ENCODE data around the gene IFT80.
A peak's percentile ranks its signal among the peaks of the same experiment; 100 is the strongest.

IFT80 gene

DNA sequence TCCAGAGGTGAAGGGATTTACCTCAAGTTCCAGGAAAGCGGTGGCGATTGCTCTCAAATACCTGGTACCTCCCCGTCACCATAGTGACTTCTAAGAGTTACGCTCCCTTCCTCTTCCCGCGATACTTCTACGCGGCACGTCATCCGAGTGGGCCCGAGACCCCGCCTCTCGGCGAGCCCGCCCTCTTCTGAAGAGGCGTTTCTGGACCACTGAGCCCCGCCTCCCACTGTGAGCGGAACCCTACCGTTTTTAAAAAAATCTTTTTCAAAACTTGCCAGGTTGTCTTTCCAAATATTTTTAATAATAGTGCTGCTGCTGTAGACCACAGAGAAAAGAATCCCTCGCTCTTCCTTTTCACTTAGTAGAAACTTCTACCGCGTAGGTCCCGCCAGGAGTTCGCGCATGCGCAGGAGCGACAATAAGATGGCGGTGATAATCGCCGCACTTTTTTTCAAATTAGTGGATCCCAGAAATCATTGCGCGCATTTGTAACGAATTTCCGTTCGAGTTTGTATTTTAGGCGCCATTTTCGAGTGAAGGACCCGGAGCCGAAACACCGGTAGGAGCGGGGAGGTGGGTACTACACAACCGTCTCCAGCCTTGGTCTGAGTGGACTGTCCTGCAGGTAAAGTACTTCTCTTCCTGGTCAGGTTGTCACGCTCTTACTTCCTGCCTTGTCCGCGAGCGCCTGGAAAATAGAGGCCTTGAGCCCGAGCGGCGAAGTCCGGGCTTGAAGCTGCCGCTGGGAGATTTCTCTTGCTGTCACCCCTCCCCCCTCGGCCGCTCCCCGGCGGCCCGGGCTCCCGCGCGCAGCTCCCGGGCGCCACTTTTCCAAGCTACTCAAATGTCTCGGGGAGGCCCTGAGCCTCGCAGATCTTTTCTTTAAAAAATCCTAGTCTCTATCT is at the start of gene IFT80, which contains the start of gene SMC4:
IFT80 (minus strand) TSS at position 101 of the 905 bp plus-strand sequence. CDS start 14,625 bp downstream, outside the sequence.
SMC4 (plus strand) TSS at position 526 of the 905 bp plus-strand sequence. CDS start 1,177 bp downstream, outside the sequence.
- Histone ChIP-seq H3K9ac (ENCODE audit: low read length) (peak within 1 kb of the TSS; percentile 77), H3K27ac (ENCODE audit: low read depth, low read length) (peak within 1 kb of the TSS; percentile 90), H3K36me3 (ENCODE audit: insufficient read depth, low read length) (no peaks in the 10 kb centered on the region), H3K9me3 (ENCODE audit: low read length) (no peaks in the 10 kb centered on the region), H3K4me1 (ENCODE audit: insufficient read depth, low read length) (peaks cover 23% of the 10 kb centered on the region), H3K4me3 (ENCODE audit: low read depth in 1 of 2, low read length in 2 of 2) (peak within 1 kb of the TSS; percentile 82 to 96), H3K27me3 (ENCODE audit: control insufficient read depth in 1 of 2, insufficient read depth in 2 of 2, low read length in 2 of 2) (peaks cover 16 to 32% of the 10 kb centered on the region in 2 donors)

DNA sequence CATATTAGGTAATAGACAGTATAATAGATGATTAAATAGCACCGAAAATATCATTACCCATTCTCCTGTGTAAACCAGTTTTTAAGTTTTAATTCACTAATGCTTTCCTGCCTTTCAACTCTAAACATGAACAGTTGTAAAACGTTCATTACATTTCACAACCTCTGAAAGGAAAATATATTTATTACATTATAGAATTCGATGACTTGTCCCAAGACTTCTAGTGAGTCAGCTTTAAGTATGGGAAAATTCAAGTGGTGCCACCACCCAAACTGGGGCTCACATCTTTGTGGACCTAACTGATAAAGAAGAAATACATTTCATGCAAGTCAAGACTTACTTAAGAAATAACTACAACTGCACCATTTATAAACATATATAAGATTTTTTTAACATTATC is 48.5 kb upstream of the IFT80 start:
- no peak overlapping the region for H3K9ac ChIP-seq (ENCODE audit: low read length)

DNA sequence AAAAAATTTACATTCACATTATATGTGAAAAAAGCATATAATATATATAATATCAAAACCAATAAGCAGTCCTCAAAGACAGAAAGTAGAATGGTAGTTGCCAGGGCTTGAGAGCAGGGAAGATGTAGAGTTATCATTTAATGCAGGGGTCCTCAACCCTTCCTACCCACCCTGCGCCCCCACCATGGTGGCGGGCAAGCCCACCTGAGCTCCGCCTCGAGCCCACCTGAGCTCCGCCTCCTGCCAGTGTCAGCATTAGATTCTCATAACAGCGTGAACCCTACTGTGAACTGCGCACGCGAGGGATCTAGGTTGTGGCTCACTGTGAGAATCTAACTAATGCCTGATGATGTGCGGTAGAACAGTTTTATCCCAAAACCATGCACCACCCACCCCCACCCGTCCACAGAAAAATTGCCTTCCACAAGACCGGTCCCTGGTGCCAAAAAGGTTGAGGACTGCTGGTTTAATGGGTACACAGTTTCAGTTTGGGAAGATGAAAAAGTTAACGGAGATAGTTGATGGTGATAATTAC is 47.6 kb upstream of the IFT80 start:
- H3K36me3 ChIP-seq (ENCODE audit: insufficient read depth, low read length): no peaks in the 10 kb centered on the region
- H3K9ac ChIP-seq (ENCODE audit: low read length): no peak overlapping the region
- H3K27me3 ChIP-seq (ENCODE audit: control insufficient read depth in 1 of 2, insufficient read depth in 2 of 2, low read length in 2 of 2): peaks cover 0 to 7% of the 10 kb centered on the region in 2 donors
- no peak overlapping the region for H3K27ac ChIP-seq (ENCODE audit: low read depth, low read length)
- no peaks in the 10 kb centered on the region for H3K9me3 ChIP-seq (ENCODE audit: low read length)
- peaks cover 12% of the 10 kb centered on the region for H3K4me1 ChIP-seq (ENCODE audit: insufficient read depth, low read length)
- H3K4me3 ChIP-seq (ENCODE audit: low read depth in 1 of 2, low read length in 2 of 2): no peak overlapping the region

More for the DNA sequence above, 48.5 kb upstream of the IFT80 start:
- peaks cover 12% of the 10 kb centered on the region for H3K4me1 ChIP-seq (ENCODE audit: insufficient read depth, low read length)
- no peaks in the 10 kb centered on the region for H3K36me3 ChIP-seq (ENCODE audit: insufficient read depth, low read length)
- no peaks in the 10 kb centered on the region for H3K9me3 ChIP-seq (ENCODE audit: low read length)
- H3K4me3 ChIP-seq (ENCODE audit: low read depth in 1 of 2, low read length in 2 of 2): no peak overlapping the region
- H3K27ac ChIP-seq (ENCODE audit: low read depth, low read length): no peak overlapping the region
- peaks cover 0 to 7% of the 10 kb centered on the region in 2 donors for H3K27me3 ChIP-seq (ENCODE audit: control insufficient read depth in 1 of 2, insufficient read depth in 2 of 2, low read length in 2 of 2)

DNA sequence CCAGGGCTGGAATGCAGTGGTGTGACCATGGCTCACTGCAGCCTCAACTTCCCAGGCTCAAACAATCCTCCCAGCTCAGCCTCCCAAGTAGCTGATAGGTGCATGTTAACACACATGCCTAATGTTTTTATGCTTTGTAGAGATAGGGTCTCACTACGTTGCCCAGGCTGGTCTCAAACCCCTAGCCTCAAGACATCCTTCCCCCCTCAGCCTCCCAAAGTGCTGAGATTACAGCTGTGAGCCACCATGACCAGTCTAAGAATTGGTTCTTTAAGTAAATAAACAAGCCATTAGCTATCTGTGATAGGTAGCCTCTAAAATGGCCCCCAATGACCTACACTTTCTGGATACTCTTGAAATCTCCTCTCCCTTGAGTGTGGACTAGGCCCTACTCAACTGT is 46.8 kb upstream of the IFT80 start:
- Histone ChIP-seq H3K27ac (ENCODE audit: low read depth, low read length) (no peak overlapping the region), H3K27me3 (ENCODE audit: control insufficient read depth in 1 of 2, insufficient read depth in 2 of 2, low read length in 2 of 2) (peaks cover 0 to 7% of the 10 kb centered on the region in 2 donors), H3K9ac (ENCODE audit: low read length) (no peak overlapping the region), H3K4me1 (ENCODE audit: insufficient read depth, low read length) (peaks cover 11% of the 10 kb centered on the region), H3K36me3 (ENCODE audit: insufficient read depth, low read length) (no peaks in the 10 kb centered on the region), H3K9me3 (ENCODE audit: low read length) (no peaks in the 10 kb centered on the region), H3K4me3 (ENCODE audit: low read depth in 1 of 2, low read length in 2 of 2) (no peak overlapping the region)

DNA sequence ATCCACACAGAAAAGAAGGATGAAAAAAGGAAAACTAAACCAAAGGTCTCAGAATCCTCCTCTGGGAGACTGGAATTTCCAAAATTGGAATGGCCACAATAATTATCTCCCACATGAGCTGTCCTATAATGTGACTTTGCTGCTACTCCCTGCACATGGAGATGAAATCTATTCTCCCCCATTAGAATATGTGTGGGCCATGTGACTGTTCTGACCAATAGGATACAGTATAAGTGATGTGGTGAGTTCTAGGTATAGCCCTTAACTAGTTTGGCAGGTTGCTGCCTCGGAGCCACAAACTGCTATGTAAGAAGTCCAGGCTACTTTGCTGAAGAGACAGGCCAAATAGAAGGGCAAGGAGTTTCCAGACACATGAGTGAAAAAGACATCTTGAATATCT is 45.4 kb upstream of the IFT80 start:
- Histone ChIP-seq H3K27ac (ENCODE audit: low read depth, low read length) (no peak overlapping the region), H3K9ac (ENCODE audit: low read length) (no peak overlapping the region), H3K4me1 (ENCODE audit: insufficient read depth, low read length) (no peaks in the 10 kb centered on the region), H3K4me3 (ENCODE audit: low read depth in 1 of 2, low read length in 2 of 2) (no peak overlapping the region), H3K27me3 (ENCODE audit: control insufficient read depth in 1 of 2, insufficient read depth in 2 of 2, low read length in 2 of 2) (peaks cover 0 to 2% of the 10 kb centered on the region in 2 donors), H3K36me3 (ENCODE audit: insufficient read depth, low read length) (no peaks in the 10 kb centered on the region), H3K9me3 (ENCODE audit: low read length) (no peaks in the 10 kb centered on the region)

DNA sequence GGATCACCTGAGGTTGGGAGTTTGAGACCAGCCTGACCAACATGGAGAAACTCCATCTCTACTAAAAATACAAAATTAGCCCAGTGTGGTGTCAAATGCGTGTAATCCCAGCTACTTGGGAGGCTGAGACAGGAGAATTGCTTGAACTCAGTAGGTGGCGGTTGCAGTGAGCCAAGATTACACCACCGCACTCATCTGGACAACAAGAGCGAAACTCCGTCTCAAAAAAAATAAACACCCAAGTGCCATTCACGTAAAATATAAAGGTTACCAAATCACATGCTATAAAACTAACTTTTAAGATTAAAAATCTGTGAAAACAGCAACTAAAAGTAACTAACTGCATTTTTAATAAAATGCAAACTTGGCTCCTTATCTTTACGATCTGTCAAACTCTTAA is 41.7 kb upstream of the IFT80 start:
- H3K4me3 ChIP-seq (ENCODE audit: low read depth in 1 of 2, low read length in 2 of 2): no peak overlapping the region
- no peak overlapping the region for H3K27ac ChIP-seq (ENCODE audit: low read depth, low read length)
- H3K27me3 ChIP-seq (ENCODE audit: control insufficient read depth in 1 of 2, insufficient read depth in 2 of 2, low read length in 2 of 2): no peaks in the 10 kb centered on the region
- H3K4me1 ChIP-seq (ENCODE audit: insufficient read depth, low read length): no peaks in the 10 kb centered on the region
- H3K9ac ChIP-seq (ENCODE audit: low read length): no peak overlapping the region
- no peaks in the 10 kb centered on the region for H3K36me3 ChIP-seq (ENCODE audit: insufficient read depth, low read length)
- no peaks in the 10 kb centered on the region for H3K9me3 ChIP-seq (ENCODE audit: low read length)

DNA sequence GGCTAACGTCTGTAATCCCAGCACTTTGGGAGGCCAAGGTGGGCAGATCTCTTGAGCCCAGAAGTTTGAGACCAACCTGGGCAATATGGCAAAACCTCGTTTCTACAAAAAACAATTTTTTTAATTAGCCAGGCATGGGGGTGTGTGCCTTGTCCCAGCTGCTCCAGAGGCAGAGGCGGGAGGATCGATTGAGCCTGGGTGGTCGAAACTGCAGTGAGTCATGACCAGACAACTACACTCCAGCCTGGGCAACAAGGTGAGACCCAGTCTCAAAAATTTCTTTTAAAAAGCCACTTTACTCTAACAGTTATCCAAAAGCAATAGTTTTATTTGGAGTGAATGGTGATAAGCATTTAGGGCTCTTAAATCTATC is 38.0 kb upstream of the IFT80 start:
- Histone ChIP-seq H3K27ac (ENCODE audit: low read depth, low read length) (no peak overlapping the region), H3K27me3 (ENCODE audit: control insufficient read depth in 1 of 2, insufficient read depth in 2 of 2, low read length in 2 of 2) (no peaks in the 10 kb centered on the region), H3K4me1 (ENCODE audit: insufficient read depth, low read length) (no peaks in the 10 kb centered on the region), H3K36me3 (ENCODE audit: insufficient read depth, low read length) (peaks cover 11% of the 10 kb centered on the region), H3K9ac (ENCODE audit: low read length) (no peak overlapping the region), H3K9me3 (ENCODE audit: low read length) (no peaks in the 10 kb centered on the region), H3K4me3 (ENCODE audit: low read depth in 1 of 2, low read length in 2 of 2) (no peak overlapping the region)

DNA sequence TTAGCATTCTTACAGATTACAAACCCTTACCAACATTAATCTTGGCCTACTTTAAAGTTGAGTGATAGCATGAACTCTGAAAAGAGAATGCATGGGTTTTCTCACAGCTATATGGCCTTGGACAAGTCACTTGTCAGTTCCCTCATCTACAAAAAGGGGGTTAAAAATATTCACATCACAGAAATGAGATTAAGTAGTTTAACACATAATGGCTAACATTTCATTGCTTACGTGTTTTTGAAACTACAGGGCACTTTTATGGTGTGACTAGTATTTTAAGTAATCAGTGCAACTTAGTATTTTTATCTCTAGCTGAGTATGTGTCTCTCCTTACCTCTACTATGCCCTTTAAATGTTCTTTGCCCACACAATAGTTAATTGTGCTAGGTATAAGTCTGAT is 36.7 kb upstream of the IFT80 start:
- Histone ChIP-seq H3K9ac (ENCODE audit: low read length) (no peak overlapping the region), H3K27ac (ENCODE audit: low read depth, low read length) (no peak overlapping the region), H3K27me3 (ENCODE audit: control insufficient read depth in 1 of 2, insufficient read depth in 2 of 2, low read length in 2 of 2) (no peaks in the 10 kb centered on the region), H3K9me3 (ENCODE audit: low read length) (no peaks in the 10 kb centered on the region), H3K4me1 (ENCODE audit: insufficient read depth, low read length) (no peaks in the 10 kb centered on the region), H3K4me3 (ENCODE audit: low read depth in 1 of 2, low read length in 2 of 2) (no peak overlapping the region), H3K36me3 (ENCODE audit: insufficient read depth, low read length) (peaks cover 15% of the 10 kb centered on the region)

DNA sequence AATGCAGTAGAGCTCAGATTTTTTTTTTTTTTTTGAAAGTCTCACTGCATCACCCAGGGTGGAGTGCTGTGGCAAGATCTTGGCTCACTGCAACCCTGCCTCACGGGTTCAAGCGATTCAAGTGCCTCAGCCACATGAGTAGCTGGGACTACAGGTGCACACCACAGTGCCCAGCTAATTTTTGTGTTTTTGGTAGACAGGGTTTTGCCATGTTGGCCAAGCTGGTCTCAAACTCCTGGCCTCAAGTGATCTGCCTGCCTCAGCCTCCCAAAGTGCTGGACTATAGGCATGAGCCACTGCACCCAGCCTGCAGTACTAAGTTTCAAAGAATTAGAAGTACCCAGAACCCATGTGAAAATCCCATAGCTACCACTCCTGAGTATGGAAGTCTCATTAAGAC is 36.1 kb upstream of the IFT80 start:
- Histone ChIP-seq H3K4me3 (ENCODE audit: low read depth in 1 of 2, low read length in 2 of 2) (no peak overlapping the region), H3K27me3 (ENCODE audit: control insufficient read depth in 1 of 2, insufficient read depth in 2 of 2, low read length in 2 of 2) (no peaks in the 10 kb centered on the region), H3K27ac (ENCODE audit: low read depth, low read length) (no peak overlapping the region), H3K9me3 (ENCODE audit: low read length) (no peaks in the 10 kb centered on the region), H3K36me3 (ENCODE audit: insufficient read depth, low read length) (peaks cover 15% of the 10 kb centered on the region), H3K4me1 (ENCODE audit: insufficient read depth, low read length) (no peaks in the 10 kb centered on the region), H3K9ac (ENCODE audit: low read length) (no peak overlapping the region)

DNA sequence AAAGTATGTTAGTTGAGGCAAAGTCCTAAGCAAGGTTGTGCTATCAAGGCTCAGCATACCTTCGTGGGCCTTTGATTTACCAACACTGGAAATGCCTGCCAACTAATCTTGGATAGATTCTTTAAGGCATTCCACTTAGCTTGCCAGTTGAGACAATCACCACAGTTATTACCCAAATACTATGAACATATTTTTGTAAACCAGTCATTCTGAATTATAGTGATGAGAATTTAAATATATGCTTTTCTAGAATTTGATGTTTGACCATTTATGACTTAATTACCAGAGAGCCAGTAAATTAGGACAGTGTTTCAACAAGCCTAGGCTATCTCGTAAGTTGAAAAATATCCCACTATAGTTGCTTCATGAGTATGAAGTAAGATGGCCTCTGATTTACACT is 35.0 kb upstream of the IFT80 start:
- H3K9ac ChIP-seq (ENCODE audit: low read length): no peak overlapping the region
- H3K27me3 ChIP-seq (ENCODE audit: control insufficient read depth in 1 of 2, insufficient read depth in 2 of 2, low read length in 2 of 2): no peaks in the 10 kb centered on the region
- peaks cover 19% of the 10 kb centered on the region for H3K36me3 ChIP-seq (ENCODE audit: insufficient read depth, low read length)
- no peaks in the 10 kb centered on the region for H3K9me3 ChIP-seq (ENCODE audit: low read length)
- no peaks in the 10 kb centered on the region for H3K4me1 ChIP-seq (ENCODE audit: insufficient read depth, low read length)
- no peak overlapping the region for H3K27ac ChIP-seq (ENCODE audit: low read depth, low read length)
- no peak overlapping the region for H3K4me3 ChIP-seq (ENCODE audit: low read depth in 1 of 2, low read length in 2 of 2)

DNA sequence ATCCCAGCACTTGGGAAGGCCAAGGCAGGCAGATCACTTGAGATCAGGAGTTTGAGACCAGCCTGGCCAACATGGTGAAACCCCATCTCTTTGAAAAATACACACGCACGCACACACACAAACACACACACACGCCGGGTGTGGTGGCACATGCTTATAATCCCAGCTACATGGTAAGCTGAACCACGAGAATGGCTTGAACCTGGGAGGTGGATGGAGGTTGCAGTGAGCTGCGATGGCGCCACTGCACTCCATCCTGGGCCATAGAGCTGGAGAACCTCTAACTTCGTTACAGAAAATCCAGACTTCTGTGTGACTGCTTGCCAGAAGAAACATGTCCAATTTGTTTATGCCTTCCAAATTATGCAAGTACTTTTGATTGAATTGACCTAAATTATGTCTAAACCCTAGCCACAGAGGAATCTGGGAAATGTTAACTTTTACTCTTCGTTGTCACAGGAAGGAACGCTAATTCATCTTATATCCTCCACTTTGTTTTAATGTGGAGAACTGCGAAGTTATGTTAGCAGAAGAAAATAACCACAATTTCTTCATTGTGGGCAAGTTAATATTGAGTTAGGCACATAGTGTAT is 28.9 kb upstream of the IFT80 start:
- H3K9ac ChIP-seq (ENCODE audit: low read length): no peak overlapping the region
- no peak overlapping the region for H3K27ac ChIP-seq (ENCODE audit: low read depth, low read length)
- no peaks in the 10 kb centered on the region for H3K27me3 ChIP-seq (ENCODE audit: control insufficient read depth in 1 of 2, insufficient read depth in 2 of 2, low read length in 2 of 2)
- no peaks in the 10 kb centered on the region for H3K9me3 ChIP-seq (ENCODE audit: low read length)
- peaks cover 17% of the 10 kb centered on the region for H3K36me3 ChIP-seq (ENCODE audit: insufficient read depth, low read length)
- no peaks in the 10 kb centered on the region for H3K4me1 ChIP-seq (ENCODE audit: insufficient read depth, low read length)
- H3K4me3 ChIP-seq (ENCODE audit: low read depth in 1 of 2, low read length in 2 of 2): no peak overlapping the region

Measured in muscle layer of colon (tissue), 2 donors.